Body of pancreas (tissue), 4 donors: ENCODE data around the gene GAN.

Source experiments
- CTCF ChIP-seq, 7 experiments: fragments of 450-650 bp in 4 of 7; fragments of 200-600 bp in 3 of 7; sonication (generic) in 3 of 7; IDR thresholded peaks; one replicate each; pipeline ENCODE4 v1.5.1; 2016 to 2019; ENCODE audit warnings: antibody characterized with exemption in 7 of 7
- POLR2A ChIP-seq, 3 donors: fragments of 450-650 bp; IDR thresholded peaks; one replicate each; pipeline ENCODE4 v1.6.1; 2016; ENCODE audit warnings: antibody characterized with exemption in 3 of 3, mild to moderate bottlenecking in 2 of 3

DNA sequence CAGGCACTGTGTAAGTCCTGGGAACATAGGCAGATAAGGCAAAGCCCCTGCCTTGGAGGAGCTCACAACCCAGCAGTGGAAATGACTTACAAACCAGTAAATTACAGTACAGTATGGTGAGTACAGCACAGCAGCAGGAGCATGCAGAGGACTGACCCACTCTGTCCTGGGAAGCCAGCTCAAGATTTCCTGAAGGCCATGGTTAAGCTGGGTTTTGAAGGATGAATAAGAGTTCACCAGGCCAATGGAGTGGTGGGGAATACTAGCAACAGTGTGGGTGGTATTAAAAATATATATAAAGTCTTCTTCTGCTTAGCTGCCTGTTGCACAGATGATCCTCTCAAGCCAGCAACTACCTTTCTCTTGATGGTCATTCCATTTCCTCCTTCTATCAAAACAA, 3.0 kb upstream of the GAN start:
- TF ChIP-seq CTCF (IDR thresholded peaks at IDR 0.05) (no peak), POLR2A (IDR thresholded peaks at IDR 0.05) (no peak)
